HCT116 (cell line): ENCODE measurements around the gene RUNX1. TPM values are rescaled to one million over a fixed set of nuclear protein-coding genes. Genes with fewer than 3 reads are reported as not detected.

ENCODE experiments used
- ATAC-seq: fragments of 200-7000 bp; cut with Tn5 transposase; 2 replicates; pipeline ENCODE4 v1.9.1; 2020; ENCODE audit warnings: mild to moderate bottlenecking, moderate library complexity
- BruUV-seq: library from RNA; stranded (reverse); fragments of 400-500 nt; replicated peaks from 2 replicates; lab custom pipeline; 2021; lab: Mats Ljungman, UMichigan
- CTCF ChIA-PET: fragments of 300-600 bp; sonication (Branson Sonifier 250); formaldehyde crosslinking; loops from one replicate; lab custom pipeline; 2021; ENCODE audit warnings: antibody characterized with exemption; lab: Charles Lee
- POLR2A ChIA-PET: fragments of 300-600, 350-600 bp; sonication (Branson Sonifier 250); formaldehyde crosslinking; loops from one replicate; lab custom pipeline; 2021; ENCODE audit warnings: antibody characterized with exemption; lab: Charles Lee
- RAD21 ChIA-PET, 2 experiments: fragments of 300-600 bp; sonication (Branson Sonifier 250); formaldehyde crosslinking; loops; one replicate each; lab custom pipeline; 2023; ENCODE audit warnings: low total read pairs in 2 of 2; ENCODE audit not compliant: uncharacterized antibody in 2 of 2, unreplicated experiment in 2 of 2, low non-redundant PET in 1 of 2; lab: Charles Lee
- DNase-seq: peaks from one replicate; pipeline ENCODE4 v3.0.0-alpha.2; 2010; ENCODE audit warnings: low read depth, low spot score
- H2AFZ ChIP-seq: fragments of 200-600 bp; shearing (Covaris generic), sonication (generic); 2 replicates; pipeline ENCODE4 v1.6.1; 2017; ENCODE audit warnings: low read depth, mixed run types, mixed read lengths, antibody characterized with exemption, low read length; ENCODE audit not compliant: poor library complexity, severe bottlenecking
- H3K27ac ChIP-seq: 2 replicates; pipeline ENCODE4 v1.5.1; 2012; ENCODE audit warnings: low read depth, low read length
- H3K27me3 ChIP-seq: fragments of 200-600 bp; sonication (generic); 2 replicates; pipeline ENCODE4 v1.6.1; 2016; ENCODE audit warnings: mixed run types, low read length, mixed read lengths; ENCODE audit not compliant: insufficient read depth
- H3K36me3 ChIP-seq, 2 experiments: fragments of 200-500 bp in 1 of 2; fragments of 200-600 bp in 1 of 2; sonication (Bioruptor generic) in 1 of 2; sonication (generic) in 1 of 2; 2 replicates each; pipeline versions ENCODE4 v1.5.1 to v1.6.1; 2014 to 2016; ENCODE audit warnings: low read length in 2 of 2, inconsistent platforms in 1 of 2, mixed read lengths in 1 of 2, mixed run types in 1 of 2; ENCODE audit not compliant: insufficient read depth in 2 of 2, control insufficient read depth in 1 of 2
- H3K4me1 ChIP-seq, 2 experiments: fragments of 200-600 bp in 1 of 2; sonication (generic) in 1 of 2; 2 replicates each; pipeline versions ENCODE4 v1.5.1 to v1.6.1; 2012 to 2017; ENCODE audit warnings: low read length in 2 of 2, inconsistent platforms in 1 of 2, mild to moderate bottlenecking in 1 of 2, mixed read lengths in 1 of 2, mixed run types in 1 of 2, moderate library complexity in 1 of 2; ENCODE audit not compliant: insufficient read depth in 2 of 2, control insufficient read depth in 1 of 2
- H3K4me2 ChIP-seq: fragments of 200-600 bp; sonication (generic); 2 replicates; pipeline ENCODE4 v1.6.1; 2017; ENCODE audit warnings: mixed run types, low read length, mixed read lengths
- H3K4me3 ChIP-seq, 2 experiments: fragments of 200-600 bp in 1 of 2; sonication (generic) in 1 of 2; replicated peaks in 1 of 2; 2 replicates each; pipeline ENCODE4 v1.5.1; 2011 to 2016; ENCODE audit warnings: low read length in 2 of 2, control low read depth in 1 of 2, low read depth in 1 of 2, mild to moderate bottlenecking in 1 of 2, mixed read lengths in 1 of 2, mixed run types in 1 of 2
- H3K79me2 ChIP-seq: fragments of 200-600 bp; sonication (generic); 2 replicates; pipeline ENCODE4 v1.6.1; 2017; ENCODE audit warnings: mild to moderate bottlenecking, mixed run types, low read length, moderate library complexity, mixed read lengths; ENCODE audit not compliant: insufficient read depth
- H3K9ac ChIP-seq: fragments of 200-600 bp; sonication (generic); 2 replicates; pipeline ENCODE4 v1.6.1; 2016; ENCODE audit warnings: low read length, mixed read lengths
- H3K9me2 ChIP-seq: fragments of 200-600 bp; sonication (generic), shearing (Covaris generic); 2 replicates; pipeline ENCODE4 v1.6.1; 2017; ENCODE audit warnings: mixed run types, mild to moderate bottlenecking, moderate library complexity; ENCODE audit not compliant: insufficient read depth
- H3K9me3 ChIP-seq, 2 experiments: fragments of 200-500 bp in 1 of 2; fragments of 200-600 bp in 1 of 2; sonication (Bioruptor generic) in 1 of 2; sonication (generic) in 1 of 2; 2 replicates each; pipeline ENCODE4 v1.6.1; 2014 to 2017; ENCODE audit warnings: low read length in 2 of 2, mixed read lengths in 2 of 2, inconsistent platforms in 1 of 2, low read depth in 1 of 2, mild to moderate bottlenecking in 1 of 2, mixed run types in 1 of 2, moderate library complexity in 1 of 2; ENCODE audit not compliant: control insufficient read depth in 1 of 2, insufficient read depth in 1 of 2
- H4K20me1 ChIP-seq: fragments of 200-600 bp; sonication (generic), shearing (Covaris generic); 2 replicates; pipeline ENCODE4 v1.6.1; 2017; ENCODE audit warnings: mixed run types, mild to moderate bottlenecking, moderate library complexity; ENCODE audit not compliant: insufficient read depth
- EZH2phosphoT487 ChIP-seq: fragments of 200-600 bp; IDR thresholded peaks from 2 replicates; pipeline ENCODE4 v1.6.1; 2018; ENCODE audit warnings: antibody characterized with exemption, borderline replicate concordance
- POLR2AphosphoS5 ChIP-seq: IDR thresholded peaks from 2 replicates; pipeline ENCODE4 v1.6.1; 2011; ENCODE audit warnings: mild to moderate bottlenecking, low read depth, low read length, moderate library complexity
- RAD21 ChIP-seq: IDR thresholded peaks from 2 replicates; pipeline ENCODE4 v1.6.1; 2012; ENCODE audit warnings: low read depth, mild to moderate bottlenecking
- TCF7L2 ChIP-seq: IDR thresholded peaks from 2 replicates; pipeline ENCODE4 v1.7.0; 2011; ENCODE audit warnings: borderline replicate concordance, inconsistent platforms; ENCODE audit not compliant: insufficient read depth, insufficient read length; ENCODE audit errors: extremely low read depth
- ZNF274 ChIP-seq: fragments of 200-500 bp; sonication (Bioruptor generic); IDR thresholded peaks from 2 replicates; pipeline ENCODE4 v1.6.1; 2014; ENCODE audit warnings: mild to moderate bottlenecking, low read depth, low read length, inconsistent platforms
- intact Hi-C: fragments of 100-400 bp; cut with micrococcal nuclease; formaldehyde crosslinking; loops from 2 replicates; pipeline ENCODE4 v1.10.0; 2022
- total RNA-seq: library from RNA; stranded (reverse); gene quantifications from one replicate; pipeline ENCODE4 v1.2.1, GENCODE V29; 2021; ENCODE audit not compliant: unreplicated experiment
- TF ChIP-seq, protein P1 (sequence below): IDR thresholded peaks from 2 replicates; pipeline ENCODE4 v1.6.1; 2012
- TF ChIP-seq, protein P2 (sequence below): IDR thresholded peaks from 2 replicates; pipeline ENCODE4 v1.6.1; 2012; ENCODE audit warnings: low read depth

The RUNX1 gene
- total RNA-seq, 1 experiment from 2014 or later = 33.5 TPM

DNA sequence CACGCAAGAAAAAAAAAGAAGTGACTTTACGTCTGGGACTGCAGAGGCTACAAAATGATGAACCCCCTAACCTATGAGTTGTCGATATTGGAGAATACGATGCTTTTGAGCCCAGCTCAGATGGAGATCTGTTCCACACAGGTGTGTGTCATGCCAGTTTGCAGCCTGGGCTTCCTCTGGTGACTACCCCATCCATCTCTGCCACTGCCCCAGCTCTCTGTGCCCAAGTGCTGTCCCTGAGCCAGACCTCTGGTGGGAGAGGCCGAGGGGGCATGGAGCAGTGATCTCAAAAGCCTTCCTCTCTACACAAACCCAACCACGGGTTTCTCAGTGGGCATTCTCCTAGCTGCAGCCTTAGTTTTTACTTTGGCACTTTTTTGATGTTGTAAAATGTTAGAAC, 239.3 kb downstream of the RUNX1 start:
- H3K4me1 ChIP-seq = peaks cover 68 to 88% of the 10 kb centered on the region in 2 experiments
- no peaks in the 10 kb centered on the region for H4K20me1 ChIP-seq
- H3K36me3 ChIP-seq = peaks cover 0 to 26% of the 10 kb centered on the region in 2 experiments; a peak in 2 of 4 replicates
- H3K79me2 ChIP-seq = peaks cover 17% of the 10 kb centered on the region
- no peak overlapping the region for H3K4me3 ChIP-seq
- ChIA-PET RAD21 (no interaction called here), POLR2A (no interaction called here), CTCF (interaction anchor here (2.2 kb wide), 1 partner anchor 64 kb away, joined by 7 read pairs; no protein-coding TSS in a partner anchor)
- H2AFZ ChIP-seq = no peak overlapping the region
- TF ChIP-seq EZH2phosphoT487 (no peak), TCF7L2 (no peak), POLR2AphosphoS5 (no peak), ZNF274 (no peak), RAD21 (no peak)
- TF ChIP-seq, protein P1, sequence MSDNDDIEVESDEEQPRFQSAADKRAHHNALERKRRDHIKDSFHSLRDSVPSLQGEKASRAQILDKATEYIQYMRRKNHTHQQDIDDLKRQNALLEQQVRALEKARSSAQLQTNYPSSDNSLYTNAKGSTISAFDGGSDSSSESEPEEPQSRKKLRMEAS = no peak
- TF ChIP-seq, protein P2, sequence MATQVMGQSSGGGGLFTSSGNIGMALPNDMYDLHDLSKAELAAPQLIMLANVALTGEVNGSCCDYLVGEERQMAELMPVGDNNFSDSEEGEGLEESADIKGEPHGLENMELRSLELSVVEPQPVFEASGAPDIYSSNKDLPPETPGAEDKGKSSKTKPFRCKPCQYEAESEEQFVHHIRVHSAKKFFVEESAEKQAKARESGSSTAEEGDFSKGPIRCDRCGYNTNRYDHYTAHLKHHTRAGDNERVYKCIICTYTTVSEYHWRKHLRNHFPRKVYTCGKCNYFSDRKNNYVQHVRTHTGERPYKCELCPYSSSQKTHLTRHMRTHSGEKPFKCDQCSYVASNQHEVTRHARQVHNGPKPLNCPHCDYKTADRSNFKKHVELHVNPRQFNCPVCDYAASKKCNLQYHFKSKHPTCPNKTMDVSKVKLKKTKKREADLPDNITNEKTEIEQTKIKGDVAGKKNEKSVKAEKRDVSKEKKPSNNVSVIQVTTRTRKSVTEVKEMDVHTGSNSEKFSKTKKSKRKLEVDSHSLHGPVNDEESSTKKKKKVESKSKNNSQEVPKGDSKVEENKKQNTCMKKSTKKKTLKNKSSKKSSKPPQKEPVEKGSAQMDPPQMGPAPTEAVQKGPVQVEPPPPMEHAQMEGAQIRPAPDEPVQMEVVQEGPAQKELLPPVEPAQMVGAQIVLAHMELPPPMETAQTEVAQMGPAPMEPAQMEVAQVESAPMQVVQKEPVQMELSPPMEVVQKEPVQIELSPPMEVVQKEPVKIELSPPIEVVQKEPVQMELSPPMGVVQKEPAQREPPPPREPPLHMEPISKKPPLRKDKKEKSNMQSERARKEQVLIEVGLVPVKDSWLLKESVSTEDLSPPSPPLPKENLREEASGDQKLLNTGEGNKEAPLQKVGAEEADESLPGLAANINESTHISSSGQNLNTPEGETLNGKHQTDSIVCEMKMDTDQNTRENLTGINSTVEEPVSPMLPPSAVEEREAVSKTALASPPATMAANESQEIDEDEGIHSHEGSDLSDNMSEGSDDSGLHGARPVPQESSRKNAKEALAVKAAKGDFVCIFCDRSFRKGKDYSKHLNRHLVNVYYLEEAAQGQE = no peak
- peak overlapping the region; percentile 81; the same call in 1 of the 2 replicates for H3K4me2 ChIP-seq
- ATAC-seq (no peak), DNase-seq (no peak)
- H3K27me3 ChIP-seq = no peaks in the 10 kb centered on the region
- intact Hi-C loops = loop anchor here (2.0 kb wide), 1 partner anchor 27 kb away; no protein-coding TSS in a partner anchor
- peaks cover 3 to 4% of the 10 kb centered on the region in 2 experiments; a peak in 2 of 4 replicates for H3K9me3 ChIP-seq
- H3K9me2 ChIP-seq = no peaks in the 10 kb centered on the region
- H3K27ac ChIP-seq = no peak overlapping the region
- BruUV-seq = no TSS peak
- no peak overlapping the region for H3K9ac ChIP-seq
